CD14-positive monocyte (primary cell): ENCODE measurements around the gene LRP1. TPM values are rescaled to one million over a fixed set of nuclear protein-coding genes. Genes with fewer than 3 reads are reported as not detected.
"Not testable (repeated sequence)": the region's sequence is repeated elsewhere in the genome, so short reads cannot be mapped to it uniquely, and the experiment has no call there.

Experiments
- DNase-seq, 3 donors: peaks; one replicate each; pipeline ENCODE4 v3.0.0-alpha.2; 2011 to 2022
- H2AFZ ChIP-seq: 2 replicates; pipeline ENCODE4 v1.6.0; 2012; ENCODE audit warnings: mild to moderate bottlenecking, low read depth, low read length, inconsistent platforms; ENCODE audit not compliant: insufficient read depth, poor library complexity, severe bottlenecking
- H3K27ac ChIP-seq, 2 donors: 1 replicate in 1 of 2; 2 replicates in 1 of 2; pipeline ENCODE4 v1.5.1; 2012 to 2013; ENCODE audit warnings: low read length in 2 of 2, control low read depth in 1 of 2, inconsistent platforms in 1 of 2, low read depth in 1 of 2, mild to moderate bottlenecking in 1 of 2
- H3K27me3 ChIP-seq, 2 donors: one replicate each; pipeline versions ENCODE4 v1.6.0 to v1.6.1; 2011 to 2013; ENCODE audit warnings: low read length in 2 of 2; ENCODE audit not compliant: control insufficient read depth in 2 of 2, insufficient read depth in 2 of 2
- H3K36me3 ChIP-seq, 2 donors: replicated peaks in 1 of 2; 1 replicate in 1 of 2; 2 replicates in 1 of 2; pipeline versions ENCODE4 v1.5.1 to v1.6.1; 2012 to 2013; ENCODE audit warnings: low read length in 2 of 2, control low read depth in 1 of 2, inconsistent platforms in 1 of 2, mild to moderate bottlenecking in 1 of 2; ENCODE audit not compliant: insufficient read depth in 2 of 2, control insufficient read depth in 1 of 2
- H3K4me1 ChIP-seq, 2 donors: 1 replicate in 1 of 2; 2 replicates in 1 of 2; pipeline versions ENCODE4 v1.5.1 to v1.6.1; 2012 to 2013; ENCODE audit warnings: low read length in 2 of 2, control low read depth in 1 of 2, inconsistent platforms in 1 of 2, mild to moderate bottlenecking in 1 of 2, moderate library complexity in 1 of 2; ENCODE audit not compliant: insufficient read depth in 2 of 2, control insufficient read depth in 1 of 2
- H3K4me2 ChIP-seq: replicated peaks from 2 replicates; pipeline ENCODE3; 2012; ENCODE audit warnings: low read length, moderate library complexity, mild to moderate bottlenecking; ENCODE audit not compliant: poor library complexity, severe bottlenecking; ENCODE audit errors: extremely low read depth
- H3K4me3 ChIP-seq, 3 experiments: fragments of 200-600 bp in 1 of 3; sonication (generic) in 1 of 3; replicated peaks in 1 of 3; 1 replicate in 2 of 3; 2 replicates in 1 of 3; pipeline ENCODE4 v1.5.1; 2011 to 2013; ENCODE audit warnings: low read length in 3 of 3, mild to moderate bottlenecking in 3 of 3, control low read depth in 2 of 3, low read depth in 2 of 3, inconsistent platforms in 1 of 3, moderate library complexity in 1 of 3
- H3K79me2 ChIP-seq: 2 replicates; pipeline ENCODE4 v1.6.0; 2012; ENCODE audit warnings: mild to moderate bottlenecking, control low read depth, inconsistent platforms, low read length, moderate library complexity; ENCODE audit not compliant: insufficient read depth
- H3K9ac ChIP-seq: 2 replicates; pipeline ENCODE4 v1.6.0; 2017; ENCODE audit warnings: low read length, mild to moderate bottlenecking; ENCODE audit not compliant: insufficient read depth, poor library complexity, severe bottlenecking
- H3K9me3 ChIP-seq, 2 donors: replicated peaks in 1 of 2; 1 replicate in 1 of 2; 2 replicates in 1 of 2; pipeline versions ENCODE4 v1.5.1 to v1.6.1; 2012 to 2013; ENCODE audit warnings: low read length in 2 of 2, control low read depth in 1 of 2; ENCODE audit not compliant: control insufficient read depth in 1 of 2, insufficient read depth in 1 of 2
- H4K20me1 ChIP-seq: 2 replicates; pipeline ENCODE4 v1.6.0; 2012; ENCODE audit warnings: mild to moderate bottlenecking, low read length, control low read depth, moderate library complexity; ENCODE audit not compliant: insufficient read depth
- H3K27ac Mint-ChIP-seq, 7 donors: one replicate each; pipeline ENCODE4 v1.8.0; 2020; ENCODE audit warnings: mild to moderate bottlenecking in 7 of 7, mixed read lengths in 7 of 7, moderate library complexity in 6 of 7, inconsistent platforms in 2 of 7
- H3K27me3 Mint-ChIP-seq, 3 donors: one replicate each; pipeline ENCODE4 v1.8.0; 2021 to 2022; ENCODE audit warnings: low read depth in 3 of 3, mild to moderate bottlenecking in 3 of 3, mixed read lengths in 3 of 3, moderate library complexity in 3 of 3, inconsistent platforms in 1 of 3
- H3K36me3 Mint-ChIP-seq, 2 donors: one replicate each; pipeline ENCODE4 v1.8.0; 2020; ENCODE audit warnings: mixed read lengths in 2 of 2, inconsistent platforms in 1 of 2, mild to moderate bottlenecking in 1 of 2
- H3K4me1 Mint-ChIP-seq: one replicate; pipeline ENCODE4 v1.8.0; 2020; ENCODE audit warnings: mild to moderate bottlenecking, mixed read lengths
- H3K4me3 Mint-ChIP-seq, 2 donors: one replicate each; pipeline ENCODE4 v1.8.0; 2020; ENCODE audit warnings: mild to moderate bottlenecking in 2 of 2, mixed read lengths in 2 of 2, moderate library complexity in 1 of 2
- H3K9me3 Mint-ChIP-seq, 7 donors: one replicate each; pipeline ENCODE4 v1.8.0; 2020 to 2022; ENCODE audit warnings: mixed read lengths in 7 of 7, mild to moderate bottlenecking in 6 of 7, moderate library complexity in 6 of 7, inconsistent platforms in 2 of 7
- CTCF ChIP-seq: fragments of 200-600 bp; IDR thresholded peaks from one replicate; pipeline ENCODE4 v1.8.0; 2022; ENCODE audit warnings: antibody characterized with exemption, mild to moderate bottlenecking
- WGBS: methylation state at CpG from one replicate; pipeline ENCODE4 v1.1.5; 2013; ENCODE audit warnings: missing lambda C conversion rate; ENCODE audit not compliant: insufficient coverage; 5-methylcytosine and 5-hydroxymethylcytosine counted together
- intact Hi-C, 2 donors: fragments of 100-400 bp; cut with micrococcal nuclease; formaldehyde crosslinking; loops; one replicate each; pipeline versions ENCODE4 v1.15.0 to v1.15.1; 2023
- polyA plus RNA-seq, 3 donors: library from polyadenylated mRNA; depleted of rRNA in 1 of 3; unstranded in 2 of 3; stranded (reverse) in 1 of 3; fragments of 300-500 nt in 2 of 3; fragments of >200 nt in 1 of 3; fragmentation: Illumina TruSeq in 2 of 3; gene quantifications; 1 replicate in 2 of 3; 2 replicates in 1 of 3; pipeline ENCODE4 v1.2.3, GENCODE V29; 2012 to 2021

Gene LRP1
- polyA plus RNA-seq, 3 donors = 5.5 to 246 (median 10.5) TPM

- Histone ChIP-seq H3K36me3 (no peaks in the 10 kb centered on the region), H3K9ac (no peak overlapping the region), H2AFZ (peak overlapping the region; percentile 24), H3K27me3 (no peaks in the 10 kb centered on the region), H3K4me2 (peak overlapping the region; percentile 3), H3K79me2 (no peaks in the 10 kb centered on the region), H3K4me3 (no peak overlapping the region), H3K9me3 (peaks cover 0 to under 1% of the 10 kb centered on the region in 2 donors), H3K27ac (peak overlapping the region; percentile 57 to 70), H4K20me1 (no peaks in the 10 kb centered on the region), H3K4me1 (peaks cover 19 to 27% of the 10 kb centered on the region in 2 donors)
- Mint-ChIP-seq H3K4me3 (no peak overlapping the region), H3K27ac (peak overlapping the region; percentile 75 to 92 (median 84)), H3K9me3 (peaks cover 0 to 3% (median under 1%) of the 10 kb centered on the region in 7 donors), H3K27me3 (peaks cover 0 to 8% (median 4%) of the 10 kb centered on the region in 3 donors), H3K4me1 (peaks cover 20% of the 10 kb centered on the region), H3K36me3 (no peaks in the 10 kb centered on the region)
- intact Hi-C loops = no loop called here
- TF ChIP-seq CTCF = no peak
- no CpG with 5 or more reads among the region's 1 CpG for WGBS
- peak; percentile 71 to 78 (median 71) for DNase-seq
Observed at GRCh38 chr12:57118711-57119271, 9.5 kb upstream of the LRP1 start.

- H3K4me1 ChIP-seq = peaks cover 19 to 23% of the 10 kb centered on the region in 2 donors
- intact Hi-C loops = loop anchor here in 1 of 2 donors (5.0 kb wide), 1 partner anchor 53 kb away; no protein-coding TSS in a partner anchor
- no peaks in the 10 kb centered on the region for H3K36me3 ChIP-seq
- no CpG with 5 or more reads among the region's 5 CpGs for WGBS
- Mint-ChIP-seq H3K27me3 (peaks cover 2 to 8% (median 8%) of the 10 kb centered on the region in 3 donors), H3K9me3 (peaks cover 0 to 6% (median 3%) of the 10 kb centered on the region in 7 donors), H3K4me3 (no peak overlapping the region), H3K36me3 (no peaks in the 10 kb centered on the region), H3K4me1 (peaks cover 19% of the 10 kb centered on the region), H3K27ac (peak overlapping the region; percentile 75 to 92 (median 84))
- no peaks in the 10 kb centered on the region for H4K20me1 ChIP-seq
- no peak overlapping the region for H3K4me2 ChIP-seq
- H3K27me3 ChIP-seq = no peaks in the 10 kb centered on the region
- peak overlapping the region; percentile 57 to 70 for H3K27ac ChIP-seq
- H3K9me3 ChIP-seq = peaks cover 0 to 3% of the 10 kb centered on the region in 2 donors
- no peak for TF ChIP-seq CTCF
- H3K79me2 ChIP-seq = no peaks in the 10 kb centered on the region
- DNase-seq = no peak
- no peak overlapping the region for H3K4me3 ChIP-seq
- H2AFZ ChIP-seq = peak overlapping the region; percentile 24
- H3K9ac ChIP-seq = no peak overlapping the region
Observed at GRCh38 chr12:57119294-57120085, 8.8 kb upstream of the LRP1 start.

GRCh38 chr12:57120718-57121117, 7.6 kb upstream of the LRP1 start:
- not testable (repeated sequence) for H3K9ac ChIP-seq, H2AFZ ChIP-seq, H3K27ac Mint-ChIP-seq, H3K36me3 ChIP-seq, H3K9me3 Mint-ChIP-seq, H3K79me2 ChIP-seq, H3K27ac ChIP-seq, H3K27me3 ChIP-seq, H3K4me2 ChIP-seq, H3K36me3 Mint-ChIP-seq, H4K20me1 ChIP-seq, H3K4me3 ChIP-seq, H3K4me3 Mint-ChIP-seq, H3K9me3 ChIP-seq, DNase-seq
- peaks cover 19 to 23% of the 10 kb centered on the region in 2 donors for H3K4me1 ChIP-seq
- peaks cover 5 to 17% (median 14%) of the 10 kb centered on the region in 3 donors for H3K27me3 Mint-ChIP-seq
- peaks cover 19% of the 10 kb centered on the region for H3K4me1 Mint-ChIP-seq
- WGBS = 98% methylated on average over 8 of the region's 11 CpGs
- intact Hi-C loops = loop anchor here in 1 of 2 donors (5.0 kb wide), 1 partner anchor 52 kb away; no protein-coding TSS in a partner anchor
